ENCODE results near the gene C2orf92. TPM values are rescaled to one million over a fixed set of nuclear protein-coding genes. Genes with fewer than 3 reads are reported as not detected.

C2orf92 gene
- total RNA-seq, 1 donor from 2014 or later, result 15.1 TPM

DNA sequence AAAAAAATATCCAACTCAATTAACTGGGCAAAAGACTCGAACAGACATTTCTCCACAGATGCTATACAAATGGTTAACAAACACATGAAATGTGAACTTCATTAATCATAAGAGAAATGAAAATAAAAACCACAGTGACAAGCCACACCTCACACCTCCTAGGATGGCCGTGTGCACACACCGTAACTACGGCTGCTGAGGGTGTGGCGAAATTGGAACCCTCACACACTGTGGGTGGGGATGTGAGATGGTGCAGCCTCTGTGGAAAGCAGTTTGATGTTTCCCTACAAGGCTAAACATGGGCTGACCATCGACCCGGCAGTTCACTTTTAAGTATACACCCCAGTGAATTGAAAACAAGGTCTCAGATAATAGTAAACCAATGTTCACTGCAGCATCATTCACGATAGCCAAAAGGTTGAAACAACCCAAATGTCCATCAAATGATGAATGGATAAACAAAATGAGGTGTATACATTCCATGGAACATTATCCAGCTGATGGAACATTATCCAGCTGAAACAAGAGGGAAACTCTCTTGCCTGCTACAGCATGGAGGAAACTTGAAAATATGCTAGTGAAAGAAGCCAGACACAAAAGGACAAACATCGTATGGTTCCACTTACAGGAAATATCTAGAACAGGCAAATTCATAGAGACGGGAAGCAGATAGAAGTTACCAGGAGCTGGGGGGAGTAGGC lies 76.1 kb downstream of the C2orf92 start:
- DNase-seq (ENCODE audit: low spot score), result no peak
- no peaks in the 10 kb centered on the region for H3K9me3 Mint-ChIP-seq (ENCODE audit: unreplicated experiment)
- peaks cover 15% of the 10 kb centered on the region for H3K36me3 Mint-ChIP-seq (ENCODE audit: low read depth, unreplicated experiment)
- H3K4me3 Mint-ChIP-seq (ENCODE audit: unreplicated experiment), result no peak overlapping the region
- no peak overlapping the region for H3K27ac Mint-ChIP-seq (ENCODE audit: unreplicated experiment)
- TF ChIP-seq CTCF (IDR thresholded peaks at IDR 0.05; ENCODE audit: unreplicated experiment), result no peak
- H3K4me1 Mint-ChIP-seq (ENCODE audit: unreplicated experiment), result peaks cover 25% of the 10 kb centered on the region
- H3K27me3 Mint-ChIP-seq (ENCODE audit: unreplicated experiment), result no peaks in the 10 kb centered on the region

GRCh38 chr2:97747285-97747684 lies 77.8 kb downstream of the C2orf92 start:
- H3K27me3 Mint-ChIP-seq (ENCODE audit: unreplicated experiment), result no peaks in the 10 kb centered on the region
- peaks cover 9% of the 10 kb centered on the region for H3K36me3 Mint-ChIP-seq (ENCODE audit: low read depth, unreplicated experiment)
- no peak overlapping the region for H3K4me3 Mint-ChIP-seq (ENCODE audit: unreplicated experiment)
- H3K4me1 Mint-ChIP-seq (ENCODE audit: unreplicated experiment), result peaks cover 13% of the 10 kb centered on the region
- H3K9me3 Mint-ChIP-seq (ENCODE audit: unreplicated experiment), result no peaks in the 10 kb centered on the region
- H3K27ac Mint-ChIP-seq (ENCODE audit: unreplicated experiment), result no peak overlapping the region
- DNase-seq (ENCODE audit: low spot score), result no peak
- no peak for TF ChIP-seq CTCF (IDR thresholded peaks at IDR 0.05; ENCODE audit: unreplicated experiment)

- no peak for DNase-seq (ENCODE audit: low spot score)
- Mint-ChIP-seq H3K4me1 (ENCODE audit: unreplicated experiment) (peaks cover 9% of the 10 kb centered on the region), H3K27me3 (ENCODE audit: unreplicated experiment) (no peaks in the 10 kb centered on the region)
These were observed 78.2 kb downstream of the C2orf92 start for GRCh38 chr2:97747716-97748115.

DNA sequence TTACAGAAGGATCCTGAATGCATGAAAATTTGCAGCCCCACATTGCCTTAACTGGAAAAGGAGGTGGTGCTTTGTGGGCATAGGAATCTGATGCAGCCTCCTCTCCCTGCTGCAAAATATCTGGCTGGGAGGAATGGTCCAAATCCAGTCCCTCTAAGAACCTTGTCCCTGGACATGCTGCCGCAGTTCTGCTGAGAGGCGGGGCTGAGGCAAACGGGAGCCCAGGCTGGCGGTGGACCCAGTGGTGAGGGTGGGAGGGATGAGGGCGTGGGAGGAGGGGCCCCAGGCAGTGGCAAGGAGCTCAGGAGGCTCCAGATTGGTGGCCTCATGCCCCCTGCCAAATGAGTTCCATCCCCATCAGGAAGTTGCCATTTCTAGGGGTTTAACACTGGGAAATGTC lies 80.1 kb downstream of the C2orf92 start:
- Mint-ChIP-seq H3K36me3 (ENCODE audit: low read depth, unreplicated experiment) (peaks cover 4% of the 10 kb centered on the region), H3K4me3 (ENCODE audit: unreplicated experiment) (no peak overlapping the region), H3K4me1 (ENCODE audit: unreplicated experiment) (peaks cover 9% of the 10 kb centered on the region), H3K9me3 (ENCODE audit: unreplicated experiment) (no peaks in the 10 kb centered on the region), H3K27ac (ENCODE audit: unreplicated experiment) (no peak overlapping the region), H3K27me3 (ENCODE audit: unreplicated experiment) (no peaks in the 10 kb centered on the region)
- no peak for DNase-seq (ENCODE audit: low spot score)
- TF ChIP-seq CTCF (IDR thresholded peaks at IDR 0.05; ENCODE audit: unreplicated experiment), result no peak

More at GRCh38 chr2:97747716-97748115, 78.2 kb downstream of the C2orf92 start:
- H3K36me3 Mint-ChIP-seq (ENCODE audit: low read depth, unreplicated experiment), result peaks cover 9% of the 10 kb centered on the region
- H3K27ac Mint-ChIP-seq (ENCODE audit: unreplicated experiment), result no peak overlapping the region
- no peak overlapping the region for H3K4me3 Mint-ChIP-seq (ENCODE audit: unreplicated experiment)
- no peaks in the 10 kb centered on the region for H3K9me3 Mint-ChIP-seq (ENCODE audit: unreplicated experiment)
- no peak for TF ChIP-seq CTCF (IDR thresholded peaks at IDR 0.05; ENCODE audit: unreplicated experiment)

GRCh38 chr2:97750017-97750416 lies 80.5 kb downstream of the C2orf92 start:
- Mint-ChIP-seq H3K4me1 (ENCODE audit: unreplicated experiment) (peaks cover 9% of the 10 kb centered on the region), H3K9me3 (ENCODE audit: unreplicated experiment) (no peaks in the 10 kb centered on the region), H3K4me3 (ENCODE audit: unreplicated experiment) (no peak overlapping the region), H3K36me3 (ENCODE audit: low read depth, unreplicated experiment) (peaks cover 9% of the 10 kb centered on the region), H3K27me3 (ENCODE audit: unreplicated experiment) (no peaks in the 10 kb centered on the region), H3K27ac (ENCODE audit: unreplicated experiment) (no peak overlapping the region)
- TF ChIP-seq CTCF (IDR thresholded peaks at IDR 0.05; ENCODE audit: unreplicated experiment), result no peak
- no peak for DNase-seq (ENCODE audit: low spot score)
